Activated T-cell treated with anti-CD3 and anti-CD28 coated beads for 48 hours (primary cell): Measurements from ENCODE around the gene PTPN20.

ENCODE experiments used
- DNase-seq: peaks from one replicate; pipeline ENCODE4 v3.0.0-alpha.2; 2020; ENCODE audit warnings: low read depth

Gene PTPN20

GRCh38 chr10:47034441-47035051 lies 123.3 kb downstream of the PTPN20 start:
- DNase-seq: no peak

GRCh38 chr10:47035171-47035818 lies 124.1 kb downstream of the PTPN20 start:
- DNase-seq: no peak

- DNase-seq: no peak
Observed at GRCh38 chr10:47035819-47036337, 124.7 kb downstream of the PTPN20 start.

GRCh38 chr10:47036771-47037170 lies 125.5 kb downstream of the PTPN20 start:
- no peak for DNase-seq

GRCh38 chr10:47037654-47038425 lies 126.6 kb downstream of the PTPN20 start:
- DNase-seq: no peak

GRCh38 chr10:47038881-47039561 lies 127.8 kb downstream of the PTPN20 start:
- DNase-seq: no peak

GRCh38 chr10:47039562-47039913 lies 128.3 kb downstream of the PTPN20 start:
- no peak for DNase-seq

- no peak for DNase-seq
Observed at GRCh38 chr10:47040041-47040491, 128.8 kb downstream of the PTPN20 start.

GRCh38 chr10:47040681-47041080 lies 129.5 kb downstream of the PTPN20 start:
- DNase-seq: no peak

- no peak for DNase-seq
Observed at GRCh38 chr10:47041396-47042198, 130.4 kb downstream of the PTPN20 start.

- no peak for DNase-seq
Observed at GRCh38 chr10:47042199-47042473, 130.9 kb downstream of the PTPN20 start.

- no peak for DNase-seq
Observed at GRCh38 chr10:47042780-47043750, 131.8 kb downstream of the PTPN20 start.

- no peak for DNase-seq
Observed at GRCh38 chr10:47043928-47044538, 132.8 kb downstream of the PTPN20 start.

- no peak for DNase-seq
Observed at GRCh38 chr10:47044741-47045140, 133.5 kb downstream of the PTPN20 start.

GRCh38 chr10:47045331-47045861 lies 134.2 kb downstream of the PTPN20 start:
- DNase-seq: no peak

GRCh38 chr10:47046321-47047126 lies 135.3 kb downstream of the PTPN20 start:
- DNase-seq: no peak

GRCh38 chr10:47047127-47047504 lies 135.9 kb downstream of the PTPN20 start:
- DNase-seq: no peak

- DNase-seq: peak; percentile 73
Observed at GRCh38 chr10:47047577-47048525, 136.6 kb downstream of the PTPN20 start.
